NCI-H748 treated with DMSO at 0.1 percent for 48 hours (cell line): ENCODE results near the gene GART.

Experiments used
- DNase-seq: peaks from one replicate; lab custom pipeline; 2025; lab: John Stamatoyannopoulos, UW

The GART gene

DNA sequence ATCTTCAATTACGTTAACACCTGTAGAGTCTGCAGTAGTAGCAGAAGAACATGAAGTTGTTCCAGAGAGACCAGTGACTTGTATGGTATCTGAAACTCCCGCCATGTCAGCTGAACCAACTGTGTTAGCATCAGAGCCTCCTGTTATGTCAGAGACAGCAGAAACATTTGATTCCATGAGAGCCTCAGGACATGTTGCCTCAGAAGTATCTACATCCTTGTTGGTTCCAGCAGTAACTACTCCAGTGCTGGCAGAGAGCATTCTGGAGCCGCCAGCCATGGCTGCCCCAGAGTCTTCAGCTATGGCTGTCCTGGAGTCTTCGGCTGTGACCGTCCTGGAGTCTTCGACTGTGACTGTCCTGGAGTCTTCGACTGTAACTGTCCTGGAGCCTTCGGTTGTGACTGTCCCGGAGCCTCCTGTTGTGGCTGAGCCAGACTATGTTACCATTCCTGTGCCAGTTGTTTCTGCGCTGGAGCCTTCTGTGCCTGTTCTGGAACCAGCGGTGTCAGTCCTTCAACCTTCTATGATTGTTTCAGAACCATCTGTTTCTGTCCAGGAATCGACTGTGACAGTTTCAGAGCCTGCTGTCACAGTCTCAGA is 11.2 kb upstream of the GART start:
- DNase-seq = no peak

DNA sequence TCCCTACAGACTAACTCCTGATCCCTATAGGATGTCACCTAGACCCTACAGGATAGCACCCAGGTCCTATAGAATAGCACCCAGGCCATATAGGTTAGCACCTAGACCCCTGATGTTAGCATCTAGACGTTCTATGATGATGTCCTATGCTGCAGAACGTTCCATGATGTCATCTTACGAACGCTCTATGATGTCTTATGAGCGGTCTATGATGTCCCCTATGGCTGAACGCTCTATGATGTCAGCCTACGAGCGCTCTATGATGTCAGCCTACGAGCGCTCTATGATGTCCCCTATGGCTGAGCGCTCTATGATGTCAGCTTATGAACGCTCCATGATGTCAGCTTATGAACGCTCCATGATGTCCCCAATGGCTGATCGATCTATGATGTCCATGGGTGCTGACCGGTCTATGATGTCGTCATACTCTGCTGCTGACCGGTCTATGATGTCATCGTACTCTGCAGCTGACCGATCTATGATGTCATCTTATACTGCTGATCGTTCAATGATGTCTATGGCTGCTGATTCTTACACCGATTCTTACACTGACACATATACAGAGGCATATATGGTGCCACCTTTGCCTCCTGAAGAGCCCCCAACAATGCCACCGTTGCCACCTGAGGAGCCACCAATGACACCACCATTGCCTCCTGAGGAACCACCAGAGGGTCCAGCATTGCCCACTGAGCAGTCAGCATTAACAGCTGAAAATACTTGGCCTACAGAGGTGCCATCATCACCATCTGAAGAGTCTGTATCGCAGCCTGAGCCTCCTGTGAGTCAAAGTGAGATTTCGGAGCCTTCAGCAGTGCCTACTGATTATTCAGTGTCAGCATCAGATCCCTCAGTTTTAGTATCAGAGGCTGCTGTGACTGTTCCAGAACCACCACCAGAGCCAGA is 10.4 kb upstream of the GART start:
- DNase-seq = no peak

DNA sequence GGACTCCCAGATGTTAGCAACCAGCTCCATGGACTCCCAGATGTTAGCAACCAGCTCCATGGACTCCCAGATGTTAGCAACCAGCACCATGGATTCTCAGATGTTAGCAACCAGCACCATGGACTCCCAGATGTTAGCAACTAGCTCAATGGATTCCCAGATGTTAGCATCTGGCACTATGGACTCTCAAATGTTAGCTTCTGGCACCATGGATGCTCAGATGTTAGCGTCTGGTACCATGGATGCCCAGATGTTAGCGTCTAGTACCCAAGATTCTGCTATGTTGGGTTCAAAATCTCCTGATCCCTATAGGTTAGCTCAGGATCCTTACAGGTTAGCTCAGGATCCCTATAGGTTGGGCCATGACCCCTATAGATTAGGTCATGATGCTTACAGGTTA is 9.7 kb upstream of the GART start:
- DNase-seq = no peak

DNA sequence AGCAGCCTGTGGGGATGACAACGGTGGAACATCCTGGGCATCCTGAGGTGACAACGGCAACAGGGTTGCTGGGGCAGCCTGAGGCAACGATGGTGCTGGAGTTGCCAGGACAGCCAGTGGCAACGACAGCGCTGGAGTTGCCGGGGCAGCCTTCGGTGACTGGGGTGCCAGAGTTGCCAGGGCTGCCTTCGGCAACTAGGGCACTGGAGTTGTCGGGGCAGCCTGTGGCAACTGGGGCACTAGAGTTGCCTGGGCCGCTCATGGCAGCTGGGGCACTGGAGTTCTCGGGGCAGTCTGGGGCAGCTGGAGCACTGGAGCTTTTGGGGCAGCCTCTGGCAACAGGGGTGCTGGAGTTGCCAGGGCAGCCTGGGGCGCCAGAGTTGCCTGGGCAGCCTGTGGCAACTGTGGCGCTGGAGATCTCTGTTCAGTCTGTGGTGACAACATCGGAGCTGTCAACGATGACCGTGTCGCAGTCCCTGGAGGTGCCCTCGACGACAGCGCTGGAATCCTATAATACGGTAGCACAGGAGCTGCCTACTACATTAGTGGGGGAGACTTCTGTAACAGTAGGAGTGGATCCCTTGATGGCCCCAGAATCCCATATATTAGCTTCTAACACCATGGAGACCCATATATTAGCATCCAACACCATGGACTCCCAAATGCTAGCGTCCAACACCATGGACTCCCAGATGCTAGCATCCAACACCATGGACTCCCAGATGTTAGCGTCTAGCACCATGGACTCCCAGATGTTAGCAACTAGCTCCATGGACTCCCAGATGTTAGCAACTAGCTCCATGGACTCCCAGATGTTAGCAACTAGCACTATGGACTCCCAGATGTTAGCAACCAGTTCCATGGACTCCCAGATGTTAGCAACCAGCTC is 9.1 kb upstream of the GART start:
- no peak for DNase-seq

DNA sequence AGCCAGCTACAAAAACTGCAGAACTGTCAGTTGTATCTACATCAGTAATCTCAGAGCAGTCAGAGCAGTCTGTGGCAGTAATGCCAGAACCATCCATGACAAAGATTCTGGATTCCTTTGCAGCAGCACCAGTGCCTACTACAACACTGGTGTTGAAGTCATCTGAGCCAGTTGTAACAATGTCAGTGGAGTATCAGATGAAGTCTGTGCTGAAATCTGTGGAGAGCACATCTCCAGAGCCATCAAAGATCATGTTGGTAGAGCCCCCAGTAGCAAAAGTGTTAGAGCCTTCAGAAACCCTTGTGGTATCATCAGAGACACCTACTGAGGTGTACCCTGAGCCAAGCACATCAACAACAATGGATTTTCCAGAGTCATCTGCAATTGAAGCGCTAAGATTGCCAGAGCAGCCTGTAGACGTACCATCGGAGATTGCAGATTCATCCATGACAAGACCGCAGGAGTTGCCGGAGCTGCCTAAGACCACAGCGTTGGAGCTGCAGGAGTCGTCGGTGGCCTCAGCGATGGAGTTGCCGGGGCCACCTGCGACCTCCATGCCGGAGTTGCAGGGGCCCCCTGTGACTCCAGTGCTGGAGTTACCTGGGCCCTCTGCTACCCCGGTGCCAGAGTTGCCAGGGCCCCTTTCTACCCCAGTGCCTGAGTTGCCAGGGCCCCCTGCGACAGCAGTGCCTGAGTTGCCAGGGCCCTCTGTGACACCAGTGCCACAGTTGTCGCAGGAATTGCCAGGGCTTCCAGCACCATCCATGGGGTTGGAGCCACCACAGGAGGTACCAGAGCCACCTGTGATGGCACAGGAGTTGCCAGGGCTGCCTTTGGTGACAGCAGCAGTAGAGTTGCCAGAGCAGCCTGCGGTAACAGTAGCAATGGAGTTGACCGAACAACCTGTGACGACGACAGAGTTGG is 8.2 kb upstream of the GART start:
- DNase-seq = no peak

DNA sequence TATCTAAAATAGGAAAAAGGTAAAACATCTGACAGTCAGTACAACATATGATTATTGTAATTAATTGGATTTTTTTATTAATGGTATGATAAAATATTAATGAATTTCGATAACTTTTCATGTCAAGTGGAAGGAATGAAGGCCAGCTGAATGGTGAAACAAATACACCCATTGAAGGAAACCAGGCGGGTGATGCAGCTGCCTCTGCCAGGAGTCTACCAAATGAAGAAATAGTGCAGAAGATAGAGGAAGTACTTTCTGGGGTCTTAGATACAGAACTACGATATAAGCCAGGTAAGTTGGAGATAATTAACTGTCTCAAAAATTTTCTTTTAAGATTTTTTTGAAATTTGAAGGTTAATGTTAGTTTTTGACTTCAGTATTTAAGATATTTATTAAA is 4.2 kb upstream of the GART start:
- DNase-seq = no peak

DNA sequence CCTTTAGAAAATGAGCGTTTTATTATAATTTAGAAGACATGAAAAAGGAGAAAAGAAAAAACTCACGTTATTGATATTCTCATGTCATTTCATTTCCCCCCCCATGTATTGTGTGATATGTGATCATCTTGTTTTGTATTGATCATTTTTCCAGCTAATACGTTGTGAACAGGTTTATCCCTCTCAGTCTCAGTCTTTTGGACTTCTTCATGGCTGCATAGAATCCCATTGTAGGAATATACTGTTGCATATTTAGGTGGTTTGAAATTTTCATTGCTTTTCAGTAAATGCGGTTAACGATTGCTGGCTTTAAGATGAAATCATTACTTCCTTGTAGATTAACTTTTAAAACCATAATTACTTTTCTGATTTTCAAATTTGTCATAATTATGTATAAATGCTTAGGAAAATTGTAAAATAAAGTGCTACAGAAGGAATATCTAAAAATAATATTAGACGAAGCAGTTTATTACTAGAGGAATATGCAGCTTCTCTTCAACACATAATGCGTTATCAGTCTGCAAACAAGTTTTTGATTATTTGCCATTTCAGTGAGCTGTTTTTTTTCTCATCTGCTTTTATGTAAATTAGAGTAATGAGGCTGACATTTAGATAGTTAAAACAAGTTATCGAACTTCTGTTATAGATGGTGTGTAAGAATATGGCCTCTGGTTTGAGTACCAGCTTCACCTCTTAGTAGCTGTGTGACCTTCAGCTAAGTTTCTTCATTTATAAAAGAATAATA is 2.7 kb upstream of the GART start:
- no peak for DNase-seq

DNA sequence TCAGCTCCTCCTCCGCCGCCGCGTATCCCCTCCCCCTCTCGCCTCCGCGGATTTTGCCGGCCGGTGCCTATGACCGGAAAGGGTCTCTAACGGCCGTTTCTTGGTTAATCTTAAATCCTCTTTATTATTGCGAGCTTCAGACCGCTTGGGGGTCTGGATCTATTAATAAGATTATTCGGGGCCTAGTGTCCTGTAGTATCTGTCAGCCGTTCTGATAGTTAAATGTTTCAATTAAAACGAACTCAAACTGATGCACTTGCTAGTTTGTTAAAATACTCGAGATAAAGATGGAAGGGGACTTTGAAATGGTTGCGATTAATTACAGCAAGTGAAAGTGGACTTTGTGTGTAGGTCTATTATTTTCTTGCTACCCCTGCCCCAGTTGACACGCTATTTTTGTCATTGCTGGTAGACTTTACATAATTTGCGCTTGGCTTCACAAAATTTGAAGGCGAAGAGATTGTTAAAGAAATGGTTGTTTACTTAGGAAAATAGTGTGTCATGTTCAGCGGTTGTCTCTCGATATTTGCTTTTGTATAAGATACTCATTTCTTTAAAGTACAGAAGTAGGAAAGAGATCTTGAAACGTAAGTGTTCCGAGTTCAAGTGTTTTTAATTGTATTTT is 1.7 kb upstream of the GART start:
- no peak for DNase-seq

DNA sequence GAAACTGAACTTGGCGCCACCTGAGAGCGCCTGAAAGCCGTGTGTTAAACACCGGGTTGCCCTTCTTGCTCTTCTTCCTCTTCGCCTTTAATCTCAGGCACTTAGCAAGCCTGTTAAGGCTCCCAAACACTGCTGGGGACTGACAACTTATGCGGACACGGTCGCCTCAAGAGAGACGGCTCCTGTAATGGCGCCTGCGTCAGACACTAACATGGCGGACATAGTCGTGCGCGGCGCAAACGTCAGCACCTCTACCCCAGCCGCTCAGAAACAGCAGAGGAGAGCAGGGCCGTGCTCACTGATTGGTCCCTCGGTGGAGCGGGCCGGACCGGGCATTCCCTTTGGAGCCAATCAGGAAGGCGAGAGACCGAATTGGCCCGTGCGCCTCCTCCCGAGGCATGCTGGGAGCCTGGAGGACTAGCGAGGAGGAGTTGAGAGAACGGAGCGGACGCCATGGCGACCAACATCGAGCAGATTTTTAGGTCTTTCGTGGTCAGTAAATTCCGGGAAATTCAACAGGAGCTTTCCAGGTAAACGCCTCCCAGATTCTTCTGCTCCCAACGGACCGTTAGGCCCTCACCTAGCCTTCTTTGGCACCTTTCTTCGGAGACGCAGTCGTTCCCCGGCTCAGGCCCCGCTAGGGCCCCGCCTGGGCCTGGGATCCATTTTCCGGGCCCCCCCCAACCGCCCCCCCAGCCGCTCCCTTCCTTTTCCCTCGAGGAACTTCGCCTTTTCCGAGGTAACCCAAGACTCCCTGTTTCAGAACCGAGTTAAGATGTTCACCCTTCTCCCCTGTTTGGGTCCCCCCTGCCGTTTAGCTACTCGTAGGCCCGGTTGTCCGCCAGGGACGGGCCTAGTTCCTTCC is 955 bp upstream of the GART start, which contains the start of gene SON:
TSS of gene SON (plus strand) at position 399 of the 865 bp plus-strand sequence. CDS start at position 454, 55 bp downstream.
- peak; percentile 91 for DNase-seq

DNA sequence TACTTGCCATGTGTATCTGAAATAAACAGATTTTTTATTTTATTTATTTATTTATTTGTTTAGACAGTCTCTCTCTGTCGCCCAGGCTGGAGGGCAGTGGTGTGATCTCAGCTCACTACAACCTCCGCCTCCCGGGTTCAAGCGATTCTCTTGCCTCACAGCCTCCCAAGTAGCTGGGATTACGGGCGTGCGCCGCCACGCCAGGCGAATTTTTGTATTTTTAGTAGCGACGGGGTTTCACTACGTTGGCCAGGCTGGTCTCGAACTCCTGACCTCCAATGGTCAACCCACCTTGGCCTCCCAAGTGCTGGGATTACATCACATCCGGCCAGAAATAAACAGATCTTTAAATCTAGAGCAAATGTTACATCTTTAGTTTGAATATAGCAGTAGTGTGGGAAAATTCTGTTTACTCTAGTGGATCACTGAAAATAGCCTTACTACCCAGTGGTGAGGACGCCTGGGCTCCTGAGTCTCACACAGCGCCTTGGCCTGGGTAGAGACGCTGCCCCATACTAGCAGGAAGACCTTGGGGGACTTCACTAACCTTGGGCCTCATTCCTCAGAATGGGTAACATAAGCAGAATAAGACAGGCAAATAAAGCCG is 709 bp downstream of the GART start:
- no peak for DNase-seq

DNA sequence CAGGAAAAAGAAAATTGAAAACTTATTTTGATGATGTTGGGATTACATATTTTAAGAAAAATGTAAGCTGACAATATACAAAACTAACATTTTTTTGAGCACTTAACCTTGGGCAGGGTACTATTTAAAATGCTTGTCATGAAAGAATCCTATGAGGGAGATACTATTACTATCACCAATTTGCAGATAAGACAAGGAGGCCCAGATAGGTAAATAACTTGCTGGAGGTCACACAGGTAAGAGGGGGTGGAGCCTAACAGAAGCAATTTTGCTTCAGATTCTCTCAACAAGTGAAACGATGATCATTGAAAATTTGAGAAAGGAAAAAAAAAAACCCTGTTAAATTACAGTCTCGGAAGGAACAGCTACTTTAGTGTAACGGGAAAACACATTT is 1.2 kb downstream of the GART start:
- DNase-seq = no peak

DNA sequence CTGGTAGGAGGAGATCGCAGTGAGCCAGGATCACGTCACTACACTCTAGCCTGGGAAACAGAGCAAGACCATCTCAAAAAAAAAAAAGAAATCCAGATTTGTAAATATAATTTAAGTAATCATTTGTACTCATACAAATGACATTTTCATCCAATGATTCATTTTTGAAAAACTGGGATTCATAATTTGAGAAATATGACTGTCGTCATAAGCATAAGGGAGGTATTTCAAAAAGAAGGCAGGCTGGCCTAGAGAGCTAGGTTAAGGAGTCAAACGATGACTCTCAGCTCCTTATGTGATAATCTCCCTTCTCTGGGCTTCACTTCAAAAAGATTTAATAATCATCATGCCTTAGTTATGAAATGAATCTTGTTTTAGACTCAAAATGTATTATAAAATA is 2.3 kb downstream of the GART start:
- DNase-seq = no peak

DNA sequence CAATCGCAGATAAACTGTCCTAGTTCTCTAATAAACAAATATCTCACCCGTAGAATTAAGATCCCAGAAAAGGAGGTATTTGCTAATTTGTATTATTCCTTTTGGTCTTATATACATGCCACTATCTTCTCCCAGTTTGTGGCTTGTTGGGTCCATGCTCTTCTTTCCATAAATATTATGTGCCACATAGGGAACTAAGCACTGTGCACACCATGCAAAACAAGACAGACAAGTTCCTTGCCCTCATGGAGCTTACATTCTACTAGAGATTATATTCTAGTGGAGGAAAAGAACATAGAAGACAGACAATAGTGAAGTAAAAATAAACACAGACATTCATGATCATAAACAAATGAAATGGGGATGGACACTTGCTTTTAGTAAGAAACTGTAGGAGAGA is 4.7 kb downstream of the GART start:
- no peak for DNase-seq

DNA sequence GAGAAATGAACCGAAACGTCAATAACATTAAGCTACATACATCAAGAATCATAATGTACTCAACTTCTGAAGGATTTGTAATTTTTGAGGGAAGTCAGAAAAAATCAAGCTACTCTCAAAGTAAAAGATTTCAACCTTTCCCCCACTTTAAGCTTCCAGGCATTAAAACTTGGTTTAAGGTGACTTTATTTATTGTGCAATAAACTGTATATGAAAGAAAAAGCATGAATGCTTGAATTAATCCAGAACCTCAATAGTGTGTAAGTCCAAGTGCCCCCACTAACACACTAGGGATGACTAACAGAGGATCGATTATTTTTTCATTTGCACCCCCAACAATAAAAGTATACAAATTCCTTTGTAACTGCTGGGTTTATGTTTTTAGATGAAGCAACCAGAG is 10.9 kb downstream of the GART start:
- DNase-seq = no peak

DNA sequence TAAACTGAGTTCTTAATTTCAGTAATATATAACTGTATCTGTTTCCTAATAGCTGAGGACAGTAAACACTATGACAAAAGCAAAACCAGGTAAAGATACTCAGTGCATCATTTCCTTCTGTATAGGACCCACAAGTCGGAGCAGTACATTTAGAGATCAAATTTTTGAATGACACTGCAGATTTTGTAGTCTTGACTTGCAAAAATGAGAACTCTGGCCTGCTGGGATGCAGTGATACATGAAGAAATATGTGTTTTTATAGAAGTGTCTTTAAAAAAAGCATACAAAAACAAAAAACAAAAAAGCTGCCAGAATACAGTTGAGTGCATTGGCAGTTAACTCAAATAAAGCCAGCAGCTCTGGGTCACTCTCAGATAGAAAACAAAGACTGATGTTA is 19.0 kb downstream of the GART start:
- DNase-seq = no peak

DNA sequence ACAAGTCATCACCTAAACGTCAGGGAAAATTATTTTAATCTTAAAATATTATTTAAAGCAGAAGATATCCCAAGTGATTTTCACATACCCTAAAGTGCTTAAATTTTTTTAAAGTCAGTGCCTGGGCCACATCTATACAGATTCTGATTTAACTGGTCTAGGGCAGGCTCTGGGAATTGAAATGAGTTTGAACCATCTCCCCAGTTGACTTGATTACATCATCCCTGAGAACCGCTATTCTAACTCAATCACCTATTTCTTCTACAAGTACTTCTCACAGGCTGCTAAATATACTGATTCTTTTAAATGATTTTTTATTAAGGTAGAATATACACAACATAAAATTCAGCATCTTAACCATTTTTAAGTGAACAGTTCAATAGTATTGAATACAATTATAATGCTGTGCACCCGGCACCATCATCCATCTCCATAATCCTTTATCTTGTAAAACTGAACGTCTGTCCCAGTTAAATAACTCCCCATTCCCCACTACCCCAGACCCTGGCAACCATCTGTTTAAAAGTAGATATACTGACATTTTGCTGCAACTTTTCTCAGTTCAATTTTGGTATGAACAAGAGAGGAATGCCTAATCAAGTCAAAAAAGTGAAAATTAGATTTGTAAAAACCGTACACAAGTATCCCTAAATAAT is 19.5 kb downstream of the GART start:
- DNase-seq = no peak

DNA sequence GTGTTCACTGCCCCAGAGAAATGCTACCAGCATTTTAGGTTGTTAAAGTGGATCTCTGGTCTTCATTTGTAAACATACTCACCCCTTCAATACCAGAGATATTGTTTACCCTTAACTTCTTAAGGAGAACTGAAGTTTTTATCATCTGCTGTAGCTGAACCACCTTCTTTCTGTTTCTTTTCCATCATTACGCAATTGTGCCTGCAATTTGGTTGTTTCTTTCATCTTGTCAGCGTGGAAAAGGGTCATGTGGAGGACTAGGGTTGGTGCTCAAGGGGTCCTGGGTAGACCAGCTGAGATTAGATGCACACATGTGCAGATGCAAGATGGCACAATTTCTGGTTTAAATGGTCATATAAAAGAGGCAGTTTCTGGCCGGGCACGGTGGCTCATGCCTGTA is 23.0 kb downstream of the GART start:
- no peak for DNase-seq

DNA sequence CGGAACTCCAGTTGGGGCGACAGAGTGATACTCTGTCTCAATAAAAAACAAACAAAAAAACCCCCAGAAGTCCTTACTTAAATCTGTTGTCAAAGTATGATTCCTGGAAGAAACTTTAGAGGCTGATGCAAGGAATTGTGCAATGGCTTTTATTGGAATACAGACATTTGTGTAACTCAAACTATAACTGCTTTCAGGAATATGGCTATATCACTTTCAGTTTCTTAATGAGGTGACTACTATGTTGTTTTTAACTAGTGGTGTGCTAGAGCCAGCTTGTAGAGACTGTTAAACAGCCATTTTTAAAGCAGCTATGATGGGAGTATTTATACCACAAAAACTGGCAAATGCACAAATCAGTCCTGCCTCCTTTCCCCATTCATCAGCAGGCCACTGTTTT is 27.7 kb downstream of the GART start:
- DNase-seq = no peak
